NCI-H2227 (cell line): ENCODE results near the gene BICDL1.

Experiments used
- DNase-seq: peaks from one replicate; lab custom pipeline; 2025; ENCODE audit not compliant: unreplicated experiment; lab: John Stamatoyannopoulos, UW

BICDL1 gene

GRCh38 chr12:120049426-120049825 is 60.4 kb downstream of the BICDL1 start:
- DNase-seq: no peak

GRCh38 chr12:120051535-120051934 is 62.5 kb downstream of the BICDL1 start:
- no peak for DNase-seq

- no peak for DNase-seq
These were observed 65.3 kb downstream of the BICDL1 start for GRCh38 chr12:120054293-120054692.

- DNase-seq: no peak
These were observed 66.4 kb downstream of the BICDL1 start for GRCh38 chr12:120055231-120056000.

GRCh38 chr12:120056739-120057138 is 67.7 kb downstream of the BICDL1 start:
- no peak for DNase-seq

- no peak for DNase-seq
These were observed 71.2 kb downstream of the BICDL1 start for GRCh38 chr12:120060196-120060595.

GRCh38 chr12:120060717-120061116 is 71.7 kb downstream of the BICDL1 start:
- DNase-seq: no peak

- no peak for DNase-seq
These were observed 72.7 kb downstream of the BICDL1 start for GRCh38 chr12:120061575-120062214.

GRCh38 chr12:120062976-120063579 is 74.0 kb downstream of the BICDL1 start:
- no peak for DNase-seq

- no peak for DNase-seq
These were observed 75.3 kb downstream of the BICDL1 start for GRCh38 chr12:120064054-120064940.

- no peak for DNase-seq
These were observed 76.4 kb downstream of the BICDL1 start for GRCh38 chr12:120065472-120065871.

GRCh38 chr12:120066341-120066740 is 77.3 kb downstream of the BICDL1 start:
- DNase-seq: no peak

- peak; percentile 7 for DNase-seq
These were observed 78.2 kb downstream of the BICDL1 start for GRCh38 chr12:120067084-120067869.

GRCh38 chr12:120067901-120068300 is 78.9 kb downstream of the BICDL1 start:
- no peak for DNase-seq

- no peak for DNase-seq
These were observed 80.2 kb downstream of the BICDL1 start for GRCh38 chr12:120069278-120069677.

GRCh38 chr12:120071493-120072020 is 82.5 kb downstream of the BICDL1 start:
- no peak for DNase-seq

GRCh38 chr12:120072472-120073249 is 83.6 kb downstream of the BICDL1 start:
- no peak for DNase-seq

GRCh38 chr12:120075034-120075616 is 86.1 kb downstream of the BICDL1 start:
- DNase-seq: no peak

- no peak for DNase-seq
These were observed 87.6 kb downstream of the BICDL1 start for GRCh38 chr12:120076651-120077050.
